GM12891 (cell line): ENCODE data around the gene ATP6V0A1.

Experiments
- POLR2A ChIP-seq: IDR thresholded peaks from 2 replicates; pipeline ENCODE4 v1.6.1; 2011; ENCODE audit warnings: low read depth, low read length, control low read depth
- POLR2AphosphoS5 ChIP-seq: IDR thresholded peaks from 2 replicates; pipeline ENCODE4 v1.6.1; 2011; ENCODE audit warnings: low read depth, low read length, control low read depth
- POU2F2 ChIP-seq: IDR thresholded peaks from 2 replicates; pipeline ENCODE4 v1.6.1; 2011; ENCODE audit warnings: low read depth, mild to moderate bottlenecking, control low read depth, low read length, moderate library complexity

DNA sequence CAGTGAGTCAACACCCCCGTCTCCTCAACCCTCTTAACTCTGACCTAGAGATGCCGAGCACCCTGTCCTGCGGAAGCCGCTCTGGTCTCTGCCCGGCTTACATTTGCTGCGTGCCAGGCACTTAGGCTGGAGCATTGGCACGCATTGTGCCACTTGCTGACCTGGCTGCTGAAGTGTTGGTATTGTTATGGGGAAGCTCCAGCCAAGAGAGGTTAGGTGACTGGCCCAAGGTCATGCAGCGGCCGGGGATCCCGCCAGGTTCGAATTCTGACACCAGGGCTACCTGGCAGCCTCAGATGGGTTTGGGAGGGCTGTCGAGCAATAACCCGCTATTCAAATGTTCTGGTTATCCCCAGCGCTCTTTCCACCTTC is 89.0 kb downstream of the ATP6V0A1 start:
- no peak for TF ChIP-seq POLR2A
- TF ChIP-seq POLR2AphosphoS5 = no peak
- TF ChIP-seq POU2F2 = no peak
